Measurements from ENCODE around the gene ETNK1. TPM values are rescaled to one million over a fixed set of nuclear protein-coding genes. Genes with fewer than 3 reads are reported as not detected.

ETNK1 gene
- total RNA-seq, 2 experiments from 2014 or later = 23.7 to 88.1 TPM

- ChIA-PET POLR2A (interaction anchor here (0.7 kb wide), 1 partner anchor 603 kb away, joined by 3 read pairs; no protein-coding TSS in a partner anchor), CTCF (ENCODE audit: unreplicated experiment) (no interaction called here)
- Histone ChIP-seq H3K79me2 (ENCODE audit: insufficient read depth, low read depth, low read length) (no peaks in the 10 kb centered on the region), H3K4me1 (ENCODE audit: insufficient read depth, low read length, poor library complexity, severe bottlenecking) (no peaks in the 10 kb centered on the region), H3K9me2 (ENCODE audit: insufficient read depth, low read length) (no peaks in the 10 kb centered on the region), H3K36me3 (ENCODE audit: insufficient read depth, low read length) (no peaks in the 10 kb centered on the region), H3K27ac (ENCODE audit: low read depth, low read length, poor library complexity, severe bottlenecking) (no peak overlapping the region), H2AFZ (ENCODE audit: low read length) (no peak overlapping the region), H3K4me3 (ENCODE audit: low read depth, low read length, poor library complexity, severe bottlenecking) (no peak overlapping the region), H3K9me3 (ENCODE audit: low read length) (no peaks in the 10 kb centered on the region), H4K20me1 (ENCODE audit: insufficient read depth, low read length) (no peaks in the 10 kb centered on the region), H3K4me2 (ENCODE audit: low read length) (no peak overlapping the region)
- intact Hi-C loops (cut with micrococcal nuclease; ENCODE audit: unreplicated experiment) = no loop called here
- no peak for TF ChIP-seq CTCF (conservative IDR thresholded peaks at IDR 0.05; ENCODE audit: low read length)
- TF ChIP-seq EZH2phosphoT487 (IDR thresholded peaks at IDR 0.05; ENCODE audit: borderline replicate concordance, low read depth, low read length) = no peak
- no peak for DNase-seq (ENCODE audit: low spot score)
- no TSS peak for BruUV-seq (replicated peaks)
Measured at GRCh38 chr12:22738945-22739344, 114.0 kb downstream of the ETNK1 start.

Small RNA genes within 50 kb of the gene (small RNA-seq; reads per million reads assigned to genes)
- gene RPS27P22 = not detected

Other genes starting within 250 kb of the ETNK1 start
- 19.7 and 28.4 TPM in 2 replicates for gene C2CD5, start 80.6 kb upstream of the ETNK1 start, total RNA-seq (2014; rRNA removed; shearing (Covaris generic))
- 50.2 and 61.8 TPM in 2 replicates for gene C2CD5, start 80.6 kb upstream of the ETNK1 start, total RNA-seq (2022)

Data from OCI-LY7 (cell line).